ENCODE data around the gene ZNF431.
"Not testable (repeated sequence)": the region's sequence is repeated elsewhere in the genome, so short reads cannot be mapped to it uniquely, and the experiment has no call there.

Gene ZNF431

DNA sequence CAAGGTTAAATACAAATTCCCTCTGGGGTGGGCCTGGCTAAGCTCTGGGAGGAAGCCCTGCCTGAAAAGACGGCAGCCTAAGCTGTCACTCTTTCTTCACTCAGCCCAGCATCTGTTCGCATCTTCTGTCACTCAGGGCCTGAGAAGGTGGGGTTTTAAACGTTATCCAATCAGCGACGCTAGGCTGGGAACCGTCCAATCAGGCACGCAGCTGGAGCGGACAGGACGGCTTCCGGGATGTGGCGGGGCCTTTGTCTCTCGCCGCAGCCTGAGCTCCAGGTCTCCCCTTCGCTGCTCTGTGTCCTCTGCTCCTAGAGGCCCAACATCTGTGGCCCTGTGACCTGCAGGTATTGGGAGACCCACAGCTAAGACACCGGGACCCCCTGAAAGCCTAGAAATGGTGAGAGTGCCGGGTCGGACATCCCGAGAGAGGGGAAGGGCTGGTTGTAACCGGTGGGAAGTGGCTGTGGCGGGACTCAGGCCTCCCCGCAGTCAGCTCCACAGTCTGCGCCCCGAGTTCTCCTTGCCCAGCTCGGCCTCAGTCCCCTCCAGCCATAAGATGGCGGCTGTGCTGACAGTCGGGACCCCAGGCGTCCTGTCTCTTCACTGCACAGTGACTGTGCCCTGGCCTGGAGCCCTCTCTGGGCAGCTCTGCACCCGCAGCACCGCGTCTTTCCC is at the start of gene ZNF431:
TSS of gene ZNF431 (plus strand) at position 254 of the 678 bp plus-strand sequence. CDS start at position 398, 144 bp downstream.
- Histone ChIP-seq H3K27ac (peak within 1 kb of the TSS; percentile 61 to 93 (median 84)), H3K4me3 (peak within 1 kb of the TSS; percentile 65 to 90 (median 76))

DNA sequence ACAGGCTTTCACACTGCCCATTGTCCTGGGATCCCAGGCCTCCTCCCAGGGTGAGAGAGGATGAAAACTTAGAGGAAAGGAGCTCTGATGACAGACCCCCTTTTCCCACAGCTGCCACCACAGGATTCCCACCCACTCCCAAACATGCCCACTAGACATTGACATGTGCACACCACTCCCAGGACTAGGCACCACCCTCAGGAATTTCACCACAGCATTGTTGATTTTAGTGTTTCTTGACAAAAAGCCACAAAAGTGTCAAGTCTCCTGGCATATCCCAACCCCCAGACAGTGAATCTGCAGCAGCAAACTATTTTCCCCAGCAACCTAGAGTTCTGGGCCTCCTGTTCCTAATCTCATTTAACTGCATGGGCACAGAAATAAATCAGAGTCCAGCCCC is 49.7 kb upstream of the ZNF431 start:
- no peak overlapping the region for H3K4me3 ChIP-seq
- H3K27ac ChIP-seq, result no peak overlapping the region

DNA sequence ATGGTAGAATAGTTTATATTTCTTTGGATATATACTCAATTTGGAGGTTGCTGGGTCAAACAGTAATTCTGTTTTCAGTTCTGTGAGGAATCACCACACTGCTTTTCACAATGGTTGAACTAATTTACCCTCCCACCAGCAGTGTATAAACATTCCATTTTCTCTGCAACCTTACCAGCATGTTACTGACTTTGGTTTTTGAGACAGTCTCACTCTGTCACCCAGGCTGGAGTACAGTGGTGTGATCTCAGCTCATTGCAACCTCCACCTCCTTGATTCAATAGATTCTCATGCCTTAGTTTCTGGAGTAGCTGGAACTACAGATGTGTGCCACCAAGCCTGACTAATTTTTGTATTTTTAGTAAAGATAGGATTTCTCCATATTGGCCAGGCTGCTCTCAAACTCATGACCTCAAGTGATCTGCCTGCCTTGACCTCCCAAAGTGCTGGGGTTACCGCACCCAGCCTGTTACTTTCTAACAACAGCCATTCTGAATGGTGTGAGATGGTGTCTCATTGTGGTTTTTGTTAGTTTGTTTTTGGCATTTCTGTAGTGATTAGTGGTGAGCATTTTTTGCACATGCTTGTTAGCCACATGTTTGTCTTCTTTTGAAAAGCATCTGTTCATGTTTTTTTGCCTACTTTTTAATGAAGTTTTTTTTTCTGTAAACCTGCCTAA is 47.4 kb upstream of the ZNF431 start:
- H3K27ac ChIP-seq, result no peak overlapping the region
- H3K4me3 ChIP-seq, result no peak overlapping the region

DNA sequence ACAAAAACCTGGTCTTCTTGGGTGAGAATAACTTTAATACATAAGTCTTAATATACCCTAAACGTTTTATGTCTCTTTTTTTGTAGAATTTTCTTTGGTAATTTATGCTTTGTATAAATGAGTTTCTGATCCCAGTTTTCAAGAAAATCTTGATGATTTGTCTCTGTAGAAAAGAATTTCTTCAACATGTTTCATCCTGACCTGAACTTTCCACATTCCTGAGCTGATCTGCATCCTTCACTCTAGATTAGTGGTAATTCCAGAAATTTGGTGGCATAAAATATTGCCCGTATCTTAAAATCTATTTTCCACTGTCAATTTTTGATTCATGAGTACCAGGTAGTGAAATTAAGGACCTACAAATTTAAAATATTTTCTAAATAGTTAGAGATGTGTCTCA is 43.5 kb upstream of the ZNF431 start:
- Histone ChIP-seq H3K4me3 (no peak overlapping the region), H3K27ac (no peak overlapping the region)

DNA sequence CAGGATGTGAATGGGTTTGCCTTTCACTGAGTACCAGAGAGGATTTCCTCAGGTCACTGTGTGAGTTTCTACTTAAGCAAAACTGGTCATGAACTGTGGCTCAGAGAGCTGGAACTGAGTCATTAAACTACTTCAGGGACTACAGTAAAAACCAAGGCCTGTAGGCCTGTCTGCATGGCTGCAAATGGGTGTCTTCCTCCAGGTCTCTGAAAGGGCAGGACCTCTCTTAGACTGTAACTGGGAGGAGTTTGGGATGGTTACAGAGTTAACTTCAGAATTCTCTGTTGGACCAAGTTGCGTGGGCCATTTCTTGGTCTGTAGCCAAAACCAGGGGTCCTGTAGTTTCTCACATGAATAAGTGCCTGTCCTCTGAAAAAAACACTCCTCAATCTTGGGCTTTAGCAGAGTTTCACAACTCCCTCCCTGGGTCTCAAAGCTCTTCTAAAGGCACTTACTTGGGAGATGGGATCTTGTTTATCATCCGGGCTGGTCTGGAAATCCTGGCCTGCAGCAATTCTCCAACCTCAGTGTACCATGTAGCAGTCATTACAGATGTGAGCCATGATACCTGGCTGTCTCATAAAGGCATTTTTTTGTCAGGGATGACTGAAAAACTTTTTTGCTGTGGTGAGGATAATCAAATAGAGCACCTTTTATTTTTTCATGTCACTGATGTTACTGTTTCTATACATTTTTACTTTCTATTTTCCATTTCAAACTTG is 40.2 kb upstream of the ZNF431 start:
- Histone ChIP-seq H3K27ac (no peak overlapping the region), H3K4me3 (no peak overlapping the region)

DNA sequence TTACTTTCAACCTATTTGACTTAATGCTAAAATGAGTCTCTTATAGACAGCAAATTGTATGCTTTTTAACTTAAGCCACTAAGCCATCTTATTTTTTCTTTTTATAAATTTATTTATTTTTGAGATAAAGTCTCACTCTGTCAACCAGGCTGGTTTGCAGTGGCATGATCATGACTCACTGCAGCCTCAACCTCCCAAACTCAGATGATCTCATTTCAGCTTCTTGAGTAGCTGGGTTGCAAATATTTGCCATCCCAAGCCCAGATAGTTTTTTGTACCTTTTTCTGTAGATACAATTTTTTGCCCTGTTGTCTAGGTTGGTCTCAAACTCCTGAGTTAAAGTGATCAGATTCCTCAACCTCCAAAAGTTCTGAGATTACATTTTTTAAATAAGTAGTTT is 32.7 kb upstream of the ZNF431 start:
- H3K27ac ChIP-seq, result no peak overlapping the region
- H3K4me3 ChIP-seq, result no peak overlapping the region

DNA sequence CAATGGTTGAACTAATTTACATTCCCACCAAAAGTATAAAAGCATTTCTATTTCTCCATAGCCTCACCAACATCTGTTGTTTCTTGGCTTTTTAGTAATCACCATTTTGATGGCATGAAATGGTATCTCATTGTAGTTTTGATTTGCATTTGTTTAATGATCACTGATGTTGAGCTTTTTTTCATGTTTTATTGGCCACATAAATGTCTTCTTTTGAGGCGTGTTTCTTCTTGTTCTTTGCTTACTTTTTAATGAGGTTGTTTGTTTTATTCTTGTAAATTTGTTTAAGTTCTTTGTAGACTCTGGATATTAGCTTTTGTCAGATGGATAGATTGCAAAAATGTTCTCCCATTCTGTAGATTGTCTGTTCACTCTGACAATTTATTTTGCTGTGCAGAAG is 31.7 kb upstream of the ZNF431 start:
- no peak overlapping the region for H3K27ac ChIP-seq
- H3K4me3 ChIP-seq, result no peak overlapping the region

DNA sequence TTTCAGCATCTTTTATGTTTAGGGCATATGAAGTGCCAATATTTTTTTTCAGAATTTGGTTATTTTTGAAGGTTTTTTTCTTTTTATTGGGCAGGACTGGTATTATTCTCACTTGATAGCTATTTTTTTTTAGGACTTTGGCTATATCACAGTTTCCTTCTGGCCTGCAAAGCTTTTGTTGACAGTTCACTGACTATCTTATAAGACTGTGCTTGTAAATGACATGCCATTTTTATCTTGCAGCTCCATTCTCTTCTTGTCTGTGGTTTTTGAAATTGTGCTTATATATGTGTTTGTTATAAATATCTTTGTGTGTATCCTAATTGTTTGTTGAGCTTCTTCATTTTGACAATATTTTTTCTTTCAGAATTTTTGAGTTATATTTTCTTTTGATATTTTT is 26.4 kb upstream of the ZNF431 start:
- no peak overlapping the region for H3K4me3 ChIP-seq
- no peak overlapping the region for H3K27ac ChIP-seq

DNA sequence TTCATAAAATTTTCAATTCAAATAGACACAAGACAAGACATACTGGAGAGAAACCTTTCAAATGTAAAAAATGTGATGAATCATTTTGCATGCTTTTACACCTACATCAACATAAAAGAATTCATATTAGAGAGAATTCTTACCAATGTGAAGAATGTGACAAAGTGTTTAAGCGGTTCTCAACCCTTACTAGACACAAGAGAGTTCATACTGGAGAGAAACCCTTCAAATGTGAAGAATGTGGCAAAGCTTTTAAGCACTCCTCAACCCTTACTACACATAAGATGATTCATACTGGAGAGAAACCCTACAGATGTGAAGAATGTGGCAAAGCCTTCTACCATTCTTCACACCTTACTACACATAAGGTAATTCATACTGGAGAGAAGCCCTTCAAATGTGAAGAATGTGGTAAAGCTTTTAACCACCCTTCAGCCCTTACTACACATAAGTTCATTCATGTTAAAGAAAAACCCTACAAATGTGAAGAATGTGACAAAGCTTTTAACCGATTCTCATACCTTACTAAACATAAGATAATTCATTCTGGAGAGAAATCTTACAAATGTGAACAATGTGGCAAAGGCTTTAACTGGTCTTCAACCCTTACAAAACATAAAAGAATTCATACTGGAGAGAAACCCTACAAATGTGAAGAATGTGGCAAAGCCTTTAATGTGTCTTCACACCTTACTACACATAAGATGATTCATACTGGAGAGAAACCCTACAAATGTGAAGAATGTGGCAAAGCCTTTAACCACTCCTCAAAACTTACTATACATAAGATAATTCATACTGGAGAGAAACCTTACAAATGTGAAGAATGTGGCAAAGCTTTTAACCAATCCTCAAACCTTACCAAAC is 24.6 kb upstream of the ZNF431 start:
- H3K27ac ChIP-seq, result no peak overlapping the region
- H3K4me3 ChIP-seq, result no peak overlapping the region

DNA sequence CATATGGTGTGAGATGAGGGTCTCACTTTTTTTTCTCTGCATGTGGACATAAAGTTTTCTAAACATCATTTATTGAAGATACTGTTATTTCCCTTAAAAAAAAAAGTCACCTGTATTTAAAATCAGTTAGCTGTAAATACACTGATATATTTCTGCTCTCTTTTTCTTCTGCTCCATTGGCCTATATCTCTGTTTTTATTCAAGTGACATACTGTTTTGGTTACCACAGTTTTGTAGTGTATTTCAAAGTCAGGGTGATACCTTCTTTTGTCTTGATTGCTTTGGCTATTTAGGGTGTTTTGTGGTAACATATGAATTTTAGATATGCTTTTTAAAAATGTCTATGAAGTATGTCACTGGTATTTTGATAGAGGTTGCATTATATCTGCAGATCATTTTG is 15.8 kb upstream of the ZNF431 start:
- H3K4me3 ChIP-seq, result no peak overlapping the region
- H3K27ac ChIP-seq, result no peak overlapping the region

DNA sequence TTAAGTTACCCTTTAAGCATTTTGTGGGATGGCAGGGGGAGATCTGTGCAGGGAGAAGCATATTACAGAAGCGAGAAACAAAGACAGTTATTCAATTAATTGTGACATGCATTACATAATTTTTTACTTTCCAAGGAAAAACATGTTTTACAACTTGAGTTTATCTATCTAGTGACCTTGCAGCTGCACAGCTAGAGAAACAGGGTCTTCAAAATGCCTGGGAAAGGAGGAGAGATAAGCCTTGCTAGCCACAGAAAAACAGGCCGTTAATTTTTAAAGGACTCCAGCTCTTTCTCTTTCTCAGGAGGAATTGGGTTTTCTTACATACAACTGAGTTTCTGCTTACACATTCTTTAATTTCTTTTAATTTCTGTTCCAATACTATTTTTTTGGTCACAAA is 14.8 kb upstream of the ZNF431 start:
- Histone ChIP-seq H3K4me3 (no peak overlapping the region), H3K27ac (no peak overlapping the region)

DNA sequence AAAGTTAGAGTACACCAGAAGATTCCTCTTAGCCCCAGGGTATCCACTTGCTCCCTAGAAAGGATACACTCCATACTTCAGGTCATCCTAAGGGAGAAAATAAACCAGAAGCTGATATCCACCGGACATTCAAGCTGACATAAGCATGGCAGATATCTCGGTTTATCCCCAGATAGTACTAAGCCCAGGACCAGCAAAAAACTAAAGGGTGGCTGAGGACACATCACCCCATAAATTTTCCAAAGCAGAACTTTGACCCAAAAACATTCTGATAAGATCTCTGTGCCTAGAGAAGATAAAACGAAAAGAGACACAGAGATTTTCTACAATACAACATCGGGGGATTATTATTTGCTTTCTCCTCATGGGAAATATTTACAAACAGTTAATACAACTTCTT is 13.9 kb upstream of the ZNF431 start:
- H3K27ac ChIP-seq, result no peak overlapping the region
- no peak overlapping the region for H3K4me3 ChIP-seq

DNA sequence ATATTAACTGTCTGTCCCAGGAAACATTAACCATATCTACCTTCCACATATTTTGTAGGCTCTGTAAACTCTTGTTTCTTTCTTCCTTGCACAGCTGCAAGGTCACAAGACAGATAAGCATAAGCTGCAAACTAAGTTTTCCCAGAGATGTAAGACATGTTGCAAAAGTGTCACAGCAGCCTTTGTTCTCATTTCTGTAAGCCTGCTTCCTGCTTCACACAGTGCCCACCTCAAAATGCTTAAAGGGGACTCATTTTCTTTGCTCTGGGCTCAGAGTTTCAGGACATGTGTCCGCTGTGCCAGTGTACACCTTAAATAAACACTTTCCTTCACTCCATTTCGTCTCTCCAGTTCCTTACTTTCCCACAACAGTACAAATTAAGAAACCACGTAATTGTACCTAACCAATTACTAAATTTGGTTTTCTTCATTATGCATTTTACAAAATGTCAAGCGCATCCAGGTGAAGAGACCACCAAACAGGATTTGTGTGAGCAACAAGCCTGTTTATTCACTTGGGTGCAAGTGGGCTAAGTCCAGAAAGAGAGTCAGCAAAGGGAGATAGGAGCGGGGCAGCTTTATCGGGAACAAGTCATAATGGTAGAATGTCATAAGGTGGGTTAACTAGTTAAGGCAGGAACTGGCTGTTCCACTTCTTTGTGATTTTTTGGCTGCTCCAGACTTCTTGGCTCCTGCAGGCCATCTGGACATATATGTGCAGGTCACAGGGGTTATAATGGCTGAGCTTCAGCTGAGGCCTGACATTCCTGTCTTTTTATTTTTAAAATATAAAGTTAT is 12.7 kb upstream of the ZNF431 start:
- Histone ChIP-seq H3K4me3 (no peak overlapping the region), H3K27ac (no peak overlapping the region)

DNA sequence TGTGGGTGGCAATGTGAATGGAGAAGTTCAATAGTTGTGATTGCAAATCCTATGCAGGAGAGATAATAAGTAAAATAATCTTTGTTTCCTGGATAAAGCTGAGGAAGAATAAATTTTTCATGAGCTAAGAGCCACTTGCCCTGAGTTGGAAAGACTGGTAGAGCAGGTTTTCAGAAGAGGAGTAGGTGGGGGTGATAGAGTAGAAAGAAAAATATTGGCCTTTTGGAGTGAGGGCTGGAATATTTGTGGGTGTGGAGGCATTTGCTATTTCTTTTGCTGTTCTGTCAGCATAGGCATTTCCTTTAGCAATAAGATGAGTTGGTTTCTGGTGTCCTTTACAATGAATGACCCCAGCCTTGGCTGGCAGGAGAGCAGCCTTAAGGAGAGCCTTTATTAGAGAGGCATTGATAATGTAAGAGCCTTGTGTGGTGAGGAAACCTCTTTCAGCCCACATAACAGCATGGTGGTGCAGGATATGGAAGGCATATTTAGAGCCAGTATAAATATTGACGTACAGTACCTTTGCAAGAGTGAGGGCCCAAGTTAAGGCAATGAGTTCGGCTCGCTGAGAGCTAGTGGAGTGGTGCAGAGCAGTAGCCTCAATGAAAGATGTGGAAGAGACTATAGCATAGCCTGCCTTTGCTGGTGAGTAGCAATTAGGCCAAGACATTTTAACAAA is 11.6 kb upstream of the ZNF431 start:
- Histone ChIP-seq H3K27ac (no peak overlapping the region), H3K4me3 (no peak overlapping the region)

DNA sequence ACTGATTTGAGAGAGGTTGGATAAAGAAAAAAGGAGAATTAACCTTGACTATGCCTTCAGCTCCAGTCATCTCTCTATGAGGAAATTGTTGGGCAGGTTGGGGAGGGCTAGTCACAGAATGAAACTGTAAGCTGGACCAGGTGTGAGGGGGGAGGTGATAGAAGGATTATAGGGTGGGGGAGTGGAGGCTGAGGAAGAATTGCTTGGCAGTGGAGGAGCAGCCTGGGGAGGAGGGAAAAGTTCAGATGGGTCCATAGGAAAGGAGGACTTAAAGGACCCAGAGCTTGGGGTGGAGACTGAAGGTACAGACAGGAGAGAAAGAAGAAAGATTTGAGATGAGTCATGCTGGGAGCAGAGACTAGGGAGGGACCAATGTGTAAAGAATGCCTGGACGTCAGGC is 8.2 kb upstream of the ZNF431 start:
- H3K27ac ChIP-seq, result no peak overlapping the region
- H3K4me3 ChIP-seq, result no peak overlapping the region

DNA sequence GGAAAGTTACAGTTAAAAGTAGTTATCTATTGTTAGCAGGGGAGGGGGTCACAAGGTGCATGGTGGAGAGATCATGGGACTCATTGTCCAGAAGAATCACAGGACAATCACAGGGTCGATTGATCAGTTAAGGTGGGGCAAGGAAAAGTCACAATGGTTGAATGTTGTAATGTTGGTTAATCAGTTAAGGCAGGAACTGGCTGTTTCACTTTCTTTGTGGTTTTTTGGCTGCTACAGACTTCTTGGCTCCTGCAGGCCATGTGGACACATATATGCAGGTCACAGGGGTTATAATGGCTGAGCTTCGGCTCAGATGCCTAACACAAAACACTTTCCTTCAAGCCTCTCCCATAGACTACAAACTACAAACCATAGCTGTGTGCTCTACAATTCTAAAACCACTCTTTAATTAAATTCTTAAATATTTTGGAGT is 6.9 kb upstream of the ZNF431 start:
- H3K27ac ChIP-seq, result no peak overlapping the region

DNA sequence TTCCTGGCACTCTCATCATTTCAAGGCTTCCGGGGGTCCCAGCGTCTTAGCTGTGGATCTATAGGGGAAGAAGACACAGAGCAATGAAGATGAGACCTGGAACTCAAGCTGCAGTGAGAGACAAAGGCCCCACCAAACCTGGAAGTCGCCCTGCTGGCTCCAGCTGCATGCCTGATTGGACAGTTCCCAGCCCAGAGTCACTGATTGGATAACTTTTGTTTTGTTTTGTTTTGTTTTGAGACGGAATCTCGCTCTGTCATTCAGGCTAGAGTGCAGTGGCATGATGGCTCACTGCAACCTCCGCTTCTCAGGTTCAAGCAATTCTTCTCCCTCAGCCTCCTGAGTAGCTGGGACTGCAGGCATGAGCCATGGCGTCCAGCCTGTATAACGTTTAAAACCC is 6.4 kb upstream of the ZNF431 start:
- Histone ChIP-seq H3K27ac (no peak overlapping the region), H3K4me3 (no peak overlapping the region)

More for the DNA sequence above, 6.9 kb upstream of the ZNF431 start:
- H3K4me3 ChIP-seq, result no peak overlapping the region

DNA sequence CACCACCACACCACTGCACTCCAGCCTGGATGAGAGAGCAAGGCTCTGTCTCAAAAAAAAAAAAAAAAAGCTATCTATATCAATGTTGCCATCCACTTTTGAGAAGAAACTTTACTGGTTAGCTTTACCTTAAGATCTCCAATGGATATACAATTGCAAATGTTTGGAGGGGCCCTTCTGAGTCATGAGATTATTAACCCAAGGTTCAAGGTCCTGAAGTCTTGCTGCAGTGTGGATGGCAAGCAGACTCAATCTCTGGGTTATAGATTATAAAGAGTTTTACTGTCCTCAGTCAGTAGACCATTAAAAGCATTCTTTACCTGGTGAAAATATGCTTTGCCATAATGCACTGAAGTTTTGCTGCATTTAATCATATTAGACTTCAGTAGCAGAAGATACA is 3.7 kb upstream of the ZNF431 start:
- Histone ChIP-seq H3K4me3 (no peak overlapping the region), H3K27ac (no peak overlapping the region)

DNA sequence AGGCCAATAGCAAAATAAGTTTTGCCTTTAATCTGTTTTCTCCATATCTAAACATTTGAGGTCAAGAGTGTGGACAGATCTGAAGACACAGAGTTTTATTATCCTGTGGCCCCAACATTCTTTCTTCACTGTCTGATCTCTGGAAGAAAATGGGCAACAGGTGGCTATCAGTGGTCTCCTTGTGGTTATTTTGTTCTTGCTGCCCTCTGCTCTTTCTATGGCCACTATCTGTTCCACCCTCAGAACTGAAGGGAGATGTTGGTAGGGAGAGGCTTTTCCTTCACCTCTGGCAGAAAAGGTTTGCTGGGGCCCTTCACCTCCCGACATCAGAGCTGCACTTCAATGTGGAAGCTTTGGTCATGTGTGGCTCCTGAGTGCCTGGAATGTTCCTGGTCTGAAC is 834 bp upstream of the ZNF431 start:
- H3K27ac ChIP-seq, H3K4me3 ChIP-seq: not testable (repeated sequence)

Measured in skin epidermis (tissue), 12 donors.